OCI-LY3 (cell line): ENCODE measurements around the gene SNRPB2.

Source experiments
- EZH2phosphoT487 ChIP-seq: fragments of 200-600 bp; shearing (Covaris generic); IDR thresholded peaks from 2 replicates; pipeline ENCODE4 v1.6.1; 2018; ENCODE audit warnings: antibody characterized with exemption, mixed run types, low read depth
- TF ChIP-seq, protein P1 (sequence below): fragments of 200-600, 300-600 bp; sonication (generic); IDR thresholded peaks from 2 replicates; pipeline ENCODE4 v1.5.1; 2014; ENCODE audit warnings: antibody characterized with exemption, low read length, low read depth

DNA sequence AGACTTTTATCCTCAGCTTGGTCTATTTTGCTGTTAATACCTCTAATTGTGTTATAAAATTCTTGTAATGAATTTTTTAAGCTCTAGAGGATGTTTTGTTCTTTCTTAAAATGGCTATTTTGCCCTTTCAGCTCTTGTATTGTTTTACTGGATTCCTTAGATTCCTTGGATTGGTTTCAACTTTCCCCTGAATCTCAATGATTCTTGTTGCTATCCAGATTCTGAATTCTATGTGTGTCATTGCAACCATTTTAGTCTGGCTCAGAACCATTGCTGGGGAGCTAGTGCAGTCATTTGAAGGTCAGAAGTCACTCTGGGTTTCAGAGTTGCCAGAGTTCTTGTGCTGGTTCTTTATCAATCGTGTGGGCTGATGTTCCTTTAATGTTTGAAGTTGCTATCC, 55.4 kb downstream of the SNRPB2 start:
- TF ChIP-seq, protein P1, sequence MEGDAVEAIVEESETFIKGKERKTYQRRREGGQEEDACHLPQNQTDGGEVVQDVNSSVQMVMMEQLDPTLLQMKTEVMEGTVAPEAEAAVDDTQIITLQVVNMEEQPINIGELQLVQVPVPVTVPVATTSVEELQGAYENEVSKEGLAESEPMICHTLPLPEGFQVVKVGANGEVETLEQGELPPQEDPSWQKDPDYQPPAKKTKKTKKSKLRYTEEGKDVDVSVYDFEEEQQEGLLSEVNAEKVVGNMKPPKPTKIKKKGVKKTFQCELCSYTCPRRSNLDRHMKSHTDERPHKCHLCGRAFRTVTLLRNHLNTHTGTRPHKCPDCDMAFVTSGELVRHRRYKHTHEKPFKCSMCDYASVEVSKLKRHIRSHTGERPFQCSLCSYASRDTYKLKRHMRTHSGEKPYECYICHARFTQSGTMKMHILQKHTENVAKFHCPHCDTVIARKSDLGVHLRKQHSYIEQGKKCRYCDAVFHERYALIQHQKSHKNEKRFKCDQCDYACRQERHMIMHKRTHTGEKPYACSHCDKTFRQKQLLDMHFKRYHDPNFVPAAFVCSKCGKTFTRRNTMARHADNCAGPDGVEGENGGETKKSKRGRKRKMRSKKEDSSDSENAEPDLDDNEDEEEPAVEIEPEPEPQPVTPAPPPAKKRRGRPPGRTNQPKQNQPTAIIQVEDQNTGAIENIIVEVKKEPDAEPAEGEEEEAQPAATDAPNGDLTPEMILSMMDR, result no peak
- TF ChIP-seq EZH2phosphoT487, result no peak
